T-cell (primary cell): Measurements from ENCODE around the gene DCP1B. TPM values are rescaled to one million over a fixed set of nuclear protein-coding genes. Genes with fewer than 3 reads are reported as not detected.

ENCODE experiments used
- ATAC-seq, 4 experiments: fragments of 200-7000 bp in 3 of 4; fragments of 150-1000 bp in 1 of 4; cut with Tn5 transposase; replicated peaks in 1 of 4; 1 replicate in 3 of 4; 2 replicates in 1 of 4; pipeline ENCODE4 v1.10.0; 2021; ENCODE audit warnings: moderate library complexity in 3 of 4, mild to moderate bottlenecking in 2 of 4, moderate number of reproducible peaks in 1 of 4
- CTCF ChIA-PET, 2 donors: fragments of 300-600 bp; sonication (Branson Sonifier 250); formaldehyde crosslinking; loops; one replicate each; lab custom pipeline; 2022; ENCODE audit warnings: antibody characterized with exemption in 2 of 2; lab: Charles Lee
- POLR2A ChIA-PET, 2 donors: fragments of 300-600 bp; sonication (Branson Sonifier 250); formaldehyde crosslinking; loops; one replicate each; lab custom pipeline; 2022; ENCODE audit warnings: antibody characterized with exemption in 2 of 2; lab: Charles Lee
- DNase-seq, 35 experiments: peaks; one replicate each; pipeline versions ENCODE4 v3.0.0 to v3.0.0-alpha.2; 2013 to 2023
- H3K27ac ChIP-seq: one replicate; pipeline ENCODE4 v1.5.1; 2013; ENCODE audit warnings: low read length
- H3K27me3 ChIP-seq, 2 experiments: replicated peaks in 1 of 2; 1 replicate in 1 of 2; 2 replicates in 1 of 2; pipeline versions ENCODE4 v1.6.1 to v1.7.0; 2013; ENCODE audit warnings: low read length in 1 of 2, mixed read lengths in 1 of 2; ENCODE audit not compliant: control insufficient read depth in 2 of 2, insufficient read depth in 2 of 2; ENCODE audit errors: extremely low read depth in 1 of 2
- H3K36me3 ChIP-seq, 2 donors: 1 replicate in 1 of 2; 2 replicates in 1 of 2; pipeline versions ENCODE4 v1.6.1 to v1.7.0; 2013; ENCODE audit warnings: low read length in 1 of 2; ENCODE audit not compliant: control insufficient read depth in 2 of 2, insufficient read depth in 1 of 2; ENCODE audit errors: extremely low read depth in 1 of 2
- H3K4me1 ChIP-seq, 2 experiments: 1 replicate in 1 of 2; 2 replicates in 1 of 2; pipeline versions ENCODE4 v1.6.1 to v1.7.0; 2013; ENCODE audit warnings: low read length in 2 of 2, mixed read lengths in 1 of 2; ENCODE audit not compliant: insufficient read depth in 2 of 2, control insufficient read depth in 1 of 2; ENCODE audit errors: extremely low read depth in 1 of 2
- H3K4me3 ChIP-seq, 2 donors: 1 replicate in 1 of 2; 2 replicates in 1 of 2; pipeline versions ENCODE4 v1.5.1 to v1.7.0; 2013; ENCODE audit warnings: mild to moderate bottlenecking in 2 of 2, low read length in 1 of 2, moderate library complexity in 1 of 2; ENCODE audit not compliant: control insufficient read depth in 1 of 2; ENCODE audit errors: extremely low read depth in 1 of 2
- H3K9me3 ChIP-seq: 2 replicates; pipeline ENCODE4 v1.7.0; 2013
- H3K27ac Mint-ChIP-seq, 2 donors: one replicate each; pipeline ENCODE4 v1.8.0; 2020 to 2021; ENCODE audit warnings: mild to moderate bottlenecking in 2 of 2, mixed read lengths in 2 of 2
- H3K27me3 Mint-ChIP-seq, 2 donors: one replicate each; pipeline ENCODE4 v1.8.0; 2021 to 2022; ENCODE audit warnings: mixed read lengths in 2 of 2
- H3K36me3 Mint-ChIP-seq: one replicate; pipeline ENCODE4 v1.8.0; 2021; ENCODE audit warnings: mixed read lengths
- H3K4me1 Mint-ChIP-seq, 3 donors: one replicate each; pipeline ENCODE4 v1.8.0; 2020 to 2022; ENCODE audit warnings: mixed read lengths in 3 of 3, mild to moderate bottlenecking in 1 of 3
- H3K4me3 Mint-ChIP-seq, 3 donors: one replicate each; pipeline ENCODE4 v1.8.0; 2020 to 2022; ENCODE audit warnings: mild to moderate bottlenecking in 3 of 3, mixed read lengths in 3 of 3, moderate library complexity in 3 of 3
- H3K9me3 Mint-ChIP-seq, 3 donors: one replicate each; pipeline ENCODE4 v1.8.0; 2020 to 2022; ENCODE audit warnings: mixed read lengths in 3 of 3
- WGBS: methylation state at CpG from one replicate; pipeline ENCODE4 v1.1.5; 2013; ENCODE audit warnings: missing lambda C conversion rate; ENCODE audit not compliant: insufficient coverage; 5-methylcytosine and 5-hydroxymethylcytosine counted together
- total RNA-seq, 35 experiments: library from RNA in 6 of 35; stranded (reverse) in 6 of 35; fragments of 120-200 nt in 1 of 35; gene quantifications; one replicate each; pipeline versions ENCODE4 v1.2.1 to v1.2.4 and lab custom pipeline; 2013 to 2026

The DCP1B gene
- total RNA-seq, 5 donors from 2014 or later (not counting 1 experiment from before 2014, with no cell fraction given): 10.5 to 24.2 (median 20.3) TPM

GRCh38 chr12:1934831-1935230, 69.4 kb downstream of the DCP1B start:
- no peaks in the 10 kb centered on the region for H3K27me3 Mint-ChIP-seq
- Histone ChIP-seq H3K4me3 (no peak overlapping the region), H3K4me1 (peaks cover 0 to 11% of the 10 kb centered on the region in 2 experiments), H3K27ac (no peak overlapping the region), H3K27me3 (peaks cover 0 to 9% of the 10 kb centered on the region in 2 experiments), H3K36me3 (peaks cover 0 to 18% of the 10 kb centered on the region in 2 donors), H3K9me3 (no peaks in the 10 kb centered on the region)
- WGBS: 89% methylated on average over 12 of the region's 12 CpGs
- POLR2A ChIA-PET: no interaction called here
- no peak overlapping the region for H3K4me3 Mint-ChIP-seq
- no peak for DNase-seq
- H3K4me1 Mint-ChIP-seq: peaks cover 5 to 18% (median 16%) of the 10 kb centered on the region in 3 donors
- H3K9me3 Mint-ChIP-seq: no peaks in the 10 kb centered on the region
- no peak overlapping the region for H3K27ac Mint-ChIP-seq
- CTCF ChIA-PET: interaction anchor here in 1 of 2 donors (0.5 kb wide), 1 partner anchor 167 kb away, joined by 4 read pairs; no protein-coding TSS in a partner anchor
- peaks cover 10% of the 10 kb centered on the region for H3K36me3 Mint-ChIP-seq
- ATAC-seq: no peak

GRCh38 chr12:1934068-1934467, 70.2 kb downstream of the DCP1B start:
- Mint-ChIP-seq H3K27ac (no peak overlapping the region), H3K4me3 (no peak overlapping the region), H3K27me3 (no peaks in the 10 kb centered on the region), H3K9me3 (no peaks in the 10 kb centered on the region), H3K4me1 (peaks cover 3 to 22% (median 18%) of the 10 kb centered on the region in 3 donors), H3K36me3 (peaks cover 8% of the 10 kb centered on the region)
- Histone ChIP-seq H3K9me3 (no peaks in the 10 kb centered on the region), H3K27me3 (peaks cover 0 to 9% of the 10 kb centered on the region in 2 experiments), H3K27ac (no peak overlapping the region), H3K4me1 (peaks cover 0 to 8% of the 10 kb centered on the region in 2 experiments), H3K4me3 (no peak overlapping the region), H3K36me3 (peaks cover 0 to 18% of the 10 kb centered on the region in 2 donors)
- CTCF ChIA-PET: interaction anchor here in 1 of 2 donors (0.7 kb wide), 1 partner anchor 29 kb away, joined by 3 read pairs; no protein-coding TSS in a partner anchor
- DNase-seq: no peak
- no peak for ATAC-seq
- WGBS: 82% methylated on average over 5 of the region's 5 CpGs
- POLR2A ChIA-PET: no interaction called here

GRCh38 chr12:1933342-1934051, 70.8 kb downstream of the DCP1B start:
- Histone ChIP-seq H3K4me3 (no peak overlapping the region), H3K4me1 (peaks cover 0 to 8% of the 10 kb centered on the region in 2 experiments), H3K9me3 (no peaks in the 10 kb centered on the region), H3K27ac (no peak overlapping the region), H3K36me3 (peaks cover 0 to 17% of the 10 kb centered on the region in 2 donors), H3K27me3 (peaks cover 0 to 9% of the 10 kb centered on the region in 2 experiments)
- H3K4me3 Mint-ChIP-seq: no peak overlapping the region
- H3K9me3 Mint-ChIP-seq: no peaks in the 10 kb centered on the region
- peaks cover 3% of the 10 kb centered on the region for H3K36me3 Mint-ChIP-seq
- no peaks in the 10 kb centered on the region for H3K27me3 Mint-ChIP-seq
- ChIA-PET CTCF (interaction anchor here in 1 of 2 donors (0.7 kb wide), 1 partner anchor 29 kb away, joined by 3 read pairs; no protein-coding TSS in a partner anchor), POLR2A (no interaction called here)
- 80% methylated on average over 10 of the region's 16 CpGs for WGBS
- peaks cover 5 to 23% (median 21%) of the 10 kb centered on the region in 3 donors for H3K4me1 Mint-ChIP-seq
- ATAC-seq (no peak), DNase-seq (peak in 2 of 35 experiments; percentile 6 to 19)
- H3K27ac Mint-ChIP-seq: no peak overlapping the region

- Histone ChIP-seq H3K4me1 (peaks cover 0 to 8% of the 10 kb centered on the region in 2 experiments), H3K27me3 (peaks cover 0 to 16% of the 10 kb centered on the region in 2 experiments), H3K36me3 (peaks cover 0 to 6% of the 10 kb centered on the region in 2 donors), H3K9me3 (no peaks in the 10 kb centered on the region), H3K27ac (no peak overlapping the region), H3K4me3 (no peak overlapping the region)
- H3K27me3 Mint-ChIP-seq: no peaks in the 10 kb centered on the region
- DNase-seq (peak in 1 of 35 experiments; percentile 21), ATAC-seq (no peak)
- no peaks in the 10 kb centered on the region for H3K9me3 Mint-ChIP-seq
- ChIA-PET POLR2A (no interaction called here), CTCF (no interaction called here)
- peaks cover 3% of the 10 kb centered on the region for H3K36me3 Mint-ChIP-seq
- H3K4me3 Mint-ChIP-seq: no peak overlapping the region
- WGBS: 67% methylated on average over 15 of the region's 16 CpGs
- no peak overlapping the region for H3K27ac Mint-ChIP-seq
- H3K4me1 Mint-ChIP-seq: peaks cover 5 to 23% (median 21%) of the 10 kb centered on the region in 3 donors
These were observed 71.9 kb downstream of the DCP1B start for GRCh38 chr12:1932264-1932777.

- peaks cover 5 to 23% (median 21%) of the 10 kb centered on the region in 3 donors for H3K4me1 Mint-ChIP-seq
- peaks cover 3% of the 10 kb centered on the region for H3K36me3 Mint-ChIP-seq
- ChIA-PET CTCF (no interaction called here), POLR2A (no interaction called here)
- Histone ChIP-seq H3K36me3 (no peaks in the 10 kb centered on the region), H3K27me3 (peaks cover 0 to 18% of the 10 kb centered on the region in 2 experiments), H3K4me1 (peaks cover 0 to 8% of the 10 kb centered on the region in 2 experiments), H3K9me3 (no peaks in the 10 kb centered on the region), H3K4me3 (no peak overlapping the region), H3K27ac (no peak overlapping the region)
- H3K27me3 Mint-ChIP-seq: no peaks in the 10 kb centered on the region
- DNase-seq (no peak), ATAC-seq (no peak)
- no peak overlapping the region for H3K4me3 Mint-ChIP-seq
- 97% methylated on average over 5 of the region's 9 CpGs for WGBS
- H3K27ac Mint-ChIP-seq: no peak overlapping the region
- H3K9me3 Mint-ChIP-seq: no peaks in the 10 kb centered on the region
These were observed 72.6 kb downstream of the DCP1B start for GRCh38 chr12:1931642-1932041.

GRCh38 chr12:1930803-1931597, 73.3 kb downstream of the DCP1B start:
- H3K27ac ChIP-seq: no peak overlapping the region
- peaks cover 0 to 8% of the 10 kb centered on the region in 2 experiments for H3K4me1 ChIP-seq
- DNase-seq: no peak
- Mint-ChIP-seq H3K9me3 (no peaks in the 10 kb centered on the region), H3K27ac (no peak overlapping the region), H3K4me1 (peaks cover 5 to 23% (median 21%) of the 10 kb centered on the region in 3 donors), H3K27me3 (no peaks in the 10 kb centered on the region), H3K36me3 (no peaks in the 10 kb centered on the region), H3K4me3 (no peak overlapping the region)
- peaks cover 0 to 19% of the 10 kb centered on the region in 2 experiments for H3K27me3 ChIP-seq
- no peaks in the 10 kb centered on the region for H3K9me3 ChIP-seq
- no peak for ATAC-seq
- no peaks in the 10 kb centered on the region for H3K36me3 ChIP-seq
- POLR2A ChIA-PET: no interaction called here
- no peak overlapping the region for H3K4me3 ChIP-seq
- CTCF ChIA-PET: interaction anchor here in 1 of 2 donors (0.7 kb wide), 1 partner anchor 58 kb away, joined by 3 read pairs; no protein-coding TSS in a partner anchor
- WGBS: 83% methylated on average over 27 of the region's 27 CpGs
